Dermis microvascular lymphatic vessel endothelial cell (primary cell): Measurements from ENCODE around the gene CDADC1. TPM values are rescaled to one million over a fixed set of nuclear protein-coding genes. Genes with fewer than 3 reads are reported as not detected.
A peak's percentile ranks its signal among the peaks of the same experiment; 100 is the strongest.

Source experiments
- DNase-seq, 2 donors: peaks; one replicate each; pipeline versions ENCODE4 v3.0.0 to v3.0.0-alpha.2; 2010; ENCODE audit warnings: low read depth in 2 of 2
- total RNA-seq: library from RNA; depleted of rRNA; stranded (reverse); fragments of >200 nt; gene quantifications from 2 replicates; pipeline ENCODE4 v1.2.1, GENCODE V29; 2014

CDADC1 gene
- total RNA-seq, 1 donor from 2014 or later: 1.7 TPM

DNA sequence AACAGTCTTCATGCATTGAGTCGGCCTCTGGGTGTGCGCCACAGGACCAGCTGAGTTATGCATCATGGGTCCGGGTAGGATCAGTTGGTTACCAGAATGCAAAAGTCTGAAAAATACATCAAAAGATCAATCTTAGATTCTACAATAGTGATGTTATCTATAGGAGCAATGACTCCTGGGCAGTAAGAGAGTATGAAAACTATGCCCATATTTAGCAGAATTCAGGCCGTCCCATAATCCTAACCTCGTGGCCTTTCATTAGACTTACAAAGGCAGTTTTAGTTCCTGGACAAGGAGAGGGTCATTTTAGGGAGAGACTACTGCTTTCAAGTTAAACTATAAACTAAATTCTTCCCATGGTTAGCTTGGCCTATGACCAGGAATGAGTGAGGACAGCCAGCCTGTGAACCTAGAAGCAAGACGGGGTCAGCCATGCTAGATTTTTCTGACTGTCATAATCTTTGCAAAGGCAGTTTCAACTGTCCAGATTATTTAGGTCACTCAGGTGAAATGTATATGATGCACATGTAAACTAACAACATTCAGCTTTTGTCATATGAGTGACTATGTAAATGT is 11.8 kb upstream of the CDADC1 start:
- DNase-seq: no peak

DNA sequence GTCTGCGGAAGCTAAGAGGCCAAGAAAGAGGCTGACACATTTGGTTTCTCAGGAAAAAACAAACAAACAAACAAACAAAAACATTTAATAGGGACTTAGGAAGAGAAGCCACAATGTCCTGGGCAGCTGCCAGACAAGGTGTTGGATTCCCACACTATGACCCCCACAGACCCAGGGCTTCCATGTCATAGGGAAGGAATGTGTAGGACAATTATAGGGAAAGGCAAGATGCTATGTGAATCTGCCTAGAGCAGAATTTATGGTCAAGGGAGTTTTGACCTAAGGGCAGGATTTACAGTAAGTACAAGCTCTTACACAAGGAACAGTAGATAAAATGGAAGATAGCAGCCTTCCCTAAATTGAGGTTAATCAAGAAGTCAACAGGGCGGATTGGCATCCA is 9.1 kb upstream of the CDADC1 start:
- no peak for DNase-seq

DNA sequence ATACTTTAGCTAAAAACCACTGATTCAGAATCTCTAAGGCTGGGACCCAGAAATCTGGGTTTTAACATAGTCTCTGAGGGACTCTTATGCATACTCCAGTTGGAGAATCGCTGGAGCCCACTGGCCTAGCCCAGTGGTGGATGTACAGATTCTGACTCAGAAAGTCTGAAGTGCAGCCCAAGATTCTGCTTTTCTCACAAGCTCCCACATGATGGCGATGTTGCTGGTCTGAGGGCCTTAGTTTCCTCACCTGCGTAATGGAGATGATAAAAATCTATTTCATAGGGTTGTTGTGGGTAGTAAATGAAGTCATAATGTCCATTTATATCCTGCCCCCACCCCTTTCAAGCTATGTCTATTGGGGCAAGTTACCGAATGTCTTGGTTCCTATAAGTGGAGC is 7.7 kb upstream of the CDADC1 start:
- DNase-seq: peak in 1 of 2 donors; percentile 48

DNA sequence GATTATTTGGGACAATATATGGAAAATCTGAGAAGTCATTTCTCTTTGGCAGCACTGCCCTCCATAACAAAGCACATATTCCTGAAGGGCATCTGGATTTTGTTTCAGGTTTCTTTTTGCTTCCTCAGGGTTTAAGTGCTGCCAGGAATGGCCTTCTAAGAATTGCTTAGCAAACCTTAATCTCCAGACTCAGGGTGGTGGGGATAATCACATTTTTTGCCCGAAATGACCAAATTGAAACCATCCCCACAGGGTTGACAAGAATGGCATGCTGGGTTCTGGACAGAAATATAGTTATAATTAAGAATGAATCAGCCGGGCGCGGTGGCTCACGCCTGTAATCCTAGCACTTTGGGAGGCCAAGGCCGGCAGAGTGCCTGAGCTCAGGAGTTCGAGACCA is 6.4 kb upstream of the CDADC1 start:
- DNase-seq: no peak

DNA sequence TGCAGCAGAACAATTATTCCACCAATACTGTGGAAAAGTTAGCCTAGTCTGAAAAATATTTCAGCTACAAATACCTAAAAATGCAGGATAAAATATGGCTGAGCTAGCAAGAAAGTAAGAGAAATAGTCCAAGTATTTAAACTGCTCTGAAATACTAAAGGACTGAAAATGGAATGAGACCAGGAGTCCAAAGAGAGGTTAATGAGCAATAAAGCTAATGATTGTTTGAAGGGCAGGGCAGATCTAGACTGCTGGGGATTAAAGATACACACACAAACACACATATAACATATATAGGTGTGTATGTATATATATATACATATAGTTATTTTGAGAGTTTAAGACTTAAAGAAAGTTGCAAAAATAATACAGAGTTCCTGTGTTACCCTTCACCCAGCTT is 2.6 kb upstream of the CDADC1 start:
- DNase-seq: no peak

DNA sequence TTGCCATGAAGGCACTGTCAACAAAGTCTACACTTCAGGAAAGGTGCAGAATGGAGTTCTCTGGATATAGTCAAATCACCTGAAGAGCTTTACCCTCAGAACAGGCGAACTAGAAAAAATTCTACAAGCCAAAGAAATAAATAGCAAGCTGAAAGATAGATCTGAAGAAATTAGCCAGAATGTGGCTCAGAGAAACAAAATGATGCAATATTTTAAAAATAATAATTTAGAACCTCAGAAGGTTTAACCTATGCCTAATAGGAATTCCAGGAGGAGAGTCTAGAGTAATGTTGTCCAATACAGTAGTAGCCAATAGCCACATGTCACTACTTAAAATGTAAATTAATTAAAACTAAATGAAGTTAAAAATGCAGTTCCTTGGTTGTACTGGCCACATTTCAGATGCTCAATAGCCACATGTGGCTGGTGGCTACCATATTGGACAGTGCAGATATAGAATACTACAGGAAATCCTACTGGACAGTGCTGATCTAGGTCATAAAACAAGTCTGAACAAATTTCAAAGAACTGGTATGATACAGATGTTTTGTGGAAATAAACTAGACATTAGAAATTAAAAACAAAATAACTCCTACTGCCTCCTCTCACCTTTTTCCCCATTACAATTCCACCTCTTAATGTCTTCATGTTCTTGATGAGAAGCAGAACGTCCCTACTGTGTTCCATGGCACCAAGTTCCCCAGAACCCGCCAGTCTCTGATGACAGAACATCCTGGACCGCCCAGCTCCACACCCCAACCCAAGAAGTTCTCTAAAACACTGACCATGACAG is 679 bp upstream of the CDADC1 start:
- DNase-seq: no peak

DNA sequence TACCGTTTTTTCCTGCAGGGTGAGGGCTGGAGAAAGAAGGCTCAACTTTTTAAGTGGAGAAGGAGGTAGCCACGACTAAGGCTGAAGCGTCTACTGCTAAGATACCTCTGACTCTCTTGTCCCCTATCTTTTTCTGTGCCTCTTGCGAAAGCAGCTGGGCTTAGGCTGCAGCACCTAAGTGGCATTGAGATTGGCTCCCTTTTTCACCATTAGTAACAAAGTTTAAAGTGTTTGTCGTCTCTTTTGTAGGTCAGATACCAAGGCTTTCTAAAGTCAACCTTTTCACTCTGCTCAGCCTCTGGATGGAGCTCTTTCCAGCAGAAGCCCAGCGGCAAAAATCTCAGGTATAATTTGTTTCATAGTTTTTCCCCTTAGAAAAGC is 887 bp downstream of the CDADC1 start:
- peak in 1 of 2 donors; percentile 4 for DNase-seq

DNA sequence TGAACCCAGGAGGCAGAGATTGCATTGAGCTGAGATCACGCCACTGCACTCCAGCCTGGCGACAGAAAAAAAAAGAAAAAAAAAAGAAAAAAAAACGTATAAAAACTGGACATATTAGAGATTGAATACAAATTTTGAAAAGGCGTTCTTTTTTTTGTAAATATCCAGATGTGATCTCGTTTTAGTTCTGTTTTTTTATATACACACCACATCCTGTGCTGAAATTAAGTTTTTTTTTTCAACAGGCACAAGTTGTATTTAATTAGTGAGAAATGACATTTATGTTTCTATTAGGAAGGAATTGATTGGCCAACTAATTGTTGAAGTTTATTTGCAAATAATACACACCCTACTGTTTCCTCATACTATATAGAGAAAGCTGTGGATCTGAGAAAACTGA is 3.6 kb downstream of the CDADC1 start:
- DNase-seq: no peak

DNA sequence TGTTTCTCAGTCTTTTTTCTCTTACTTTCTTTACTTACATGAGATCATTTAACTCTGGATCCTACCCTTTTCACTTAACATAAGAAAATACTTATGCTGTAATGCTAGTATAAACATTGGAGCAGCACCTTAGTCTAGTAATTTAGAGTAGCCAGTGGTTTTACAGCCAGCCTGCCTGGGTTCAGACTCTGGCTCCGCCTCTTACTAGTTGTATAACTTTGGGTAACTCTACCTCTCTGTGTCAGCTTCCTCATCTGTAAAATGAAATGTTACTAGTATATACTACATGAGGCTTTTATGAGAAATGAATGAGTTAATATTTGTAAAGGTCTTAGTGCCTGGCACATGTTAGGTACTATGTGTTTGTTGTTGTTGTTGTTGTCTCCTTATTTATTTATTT is 5.6 kb downstream of the CDADC1 start:
- DNase-seq: no peak

DNA sequence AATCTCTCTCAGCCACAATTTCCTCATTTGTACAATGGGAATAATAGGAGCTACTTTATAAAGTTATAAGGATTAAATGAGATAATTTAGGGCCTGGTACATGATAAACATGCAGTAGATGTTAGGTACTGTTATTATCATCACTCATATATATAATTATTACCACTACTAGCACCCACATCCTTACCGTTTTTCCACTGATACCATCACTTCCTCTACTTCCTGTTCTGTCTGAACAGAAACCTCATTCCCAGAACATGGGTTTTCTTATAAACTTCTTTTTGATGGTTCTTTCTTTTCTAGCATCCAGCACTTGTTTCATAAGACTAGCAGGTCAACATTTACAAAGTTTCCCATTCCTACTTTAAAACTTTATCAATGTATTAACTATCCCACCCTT is 6.3 kb downstream of the CDADC1 start:
- peak in 1 of 2 donors; percentile 9 for DNase-seq

DNA sequence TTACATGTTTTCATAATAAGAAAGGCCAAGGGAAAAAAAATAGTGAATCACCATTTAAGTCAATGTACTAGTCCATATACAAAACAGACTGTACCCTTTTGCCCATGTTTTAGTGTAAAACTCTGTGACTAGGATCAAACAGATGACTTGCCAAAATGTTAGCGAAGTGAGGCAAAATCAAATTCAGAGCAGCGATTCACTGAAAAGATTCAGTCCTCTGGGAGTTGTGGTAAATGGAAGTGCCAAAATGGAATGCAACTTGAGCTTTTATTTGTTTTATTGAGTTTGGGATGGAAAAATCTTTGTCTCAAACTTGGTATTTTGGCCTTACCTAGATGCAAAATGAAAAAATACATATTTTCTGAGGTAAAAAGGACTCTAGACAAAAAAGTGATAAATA is 9.1 kb downstream of the CDADC1 start:
- DNase-seq: no peak

DNA sequence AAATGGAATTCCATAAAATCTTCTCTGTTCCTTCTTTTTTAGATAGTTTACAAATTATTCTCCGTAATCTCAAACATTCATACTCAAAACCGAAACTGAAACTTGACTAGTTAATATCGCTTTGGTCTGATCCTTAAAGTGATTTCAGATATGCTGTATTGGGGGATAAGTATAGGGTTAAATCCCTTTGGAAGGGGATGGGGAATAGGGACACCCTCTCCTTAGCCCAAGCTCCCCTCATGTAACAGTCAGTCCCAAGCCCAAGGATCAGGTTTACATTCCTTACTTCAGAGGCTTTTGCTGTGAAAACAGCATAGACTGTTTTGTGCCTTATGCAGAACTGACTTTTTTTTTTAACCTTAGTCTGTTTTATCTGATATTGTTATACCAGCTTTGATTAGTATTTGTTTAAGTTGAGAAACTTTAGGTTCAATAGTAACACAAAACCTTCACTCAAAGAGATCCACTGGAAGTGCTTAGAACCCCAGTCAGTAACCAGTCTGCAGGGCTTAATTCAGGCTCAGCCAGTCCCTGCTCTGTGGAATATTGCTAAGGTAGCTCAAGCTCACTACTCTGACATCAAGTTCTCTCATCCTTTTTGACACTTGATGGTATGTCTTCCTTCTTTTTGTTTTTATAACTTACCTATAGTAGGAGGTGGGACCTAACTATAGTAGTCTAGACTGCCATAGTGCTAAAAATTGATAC is 10.5 kb downstream of the CDADC1 start:
- DNase-seq: no peak

DNA sequence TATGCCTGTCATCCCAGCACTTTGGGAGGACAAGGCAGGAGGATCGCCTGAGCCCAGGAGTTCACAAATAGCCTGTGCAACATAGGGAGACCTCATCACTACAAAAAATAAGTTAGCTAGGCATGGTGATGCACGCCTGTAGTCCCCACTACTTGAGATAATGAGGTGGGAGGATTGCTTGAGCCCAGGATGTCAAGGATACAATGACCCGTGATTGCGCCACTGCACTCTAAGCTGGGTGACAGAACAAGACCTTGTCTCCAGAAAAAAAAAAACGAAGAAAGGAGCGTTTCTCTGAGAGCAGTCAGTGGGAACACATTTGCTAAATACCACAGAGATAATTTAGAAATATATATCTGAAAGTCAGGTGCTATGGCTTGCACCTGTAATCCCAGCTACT is 11.9 kb downstream of the CDADC1 start:
- DNase-seq: no peak

DNA sequence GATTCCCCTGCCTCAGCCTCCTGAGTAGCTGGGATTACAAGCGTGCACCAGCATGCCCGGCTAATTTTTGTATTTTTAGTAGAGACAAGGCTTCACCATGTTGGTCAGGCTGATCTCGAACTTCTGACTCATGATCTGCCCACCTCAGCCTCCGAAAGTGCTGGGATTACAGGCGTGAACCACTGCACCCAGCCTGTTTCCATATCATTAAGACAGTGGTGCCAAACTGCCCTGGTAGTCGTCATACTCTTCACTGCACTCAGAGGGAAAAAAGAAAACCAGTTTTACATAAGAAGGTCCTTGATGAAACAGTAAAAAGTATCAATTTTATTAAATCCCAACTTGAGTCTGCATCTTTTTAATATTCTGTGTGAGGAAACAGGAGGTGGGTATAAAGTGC is 14.9 kb downstream of the CDADC1 start:
- DNase-seq: no peak

DNA sequence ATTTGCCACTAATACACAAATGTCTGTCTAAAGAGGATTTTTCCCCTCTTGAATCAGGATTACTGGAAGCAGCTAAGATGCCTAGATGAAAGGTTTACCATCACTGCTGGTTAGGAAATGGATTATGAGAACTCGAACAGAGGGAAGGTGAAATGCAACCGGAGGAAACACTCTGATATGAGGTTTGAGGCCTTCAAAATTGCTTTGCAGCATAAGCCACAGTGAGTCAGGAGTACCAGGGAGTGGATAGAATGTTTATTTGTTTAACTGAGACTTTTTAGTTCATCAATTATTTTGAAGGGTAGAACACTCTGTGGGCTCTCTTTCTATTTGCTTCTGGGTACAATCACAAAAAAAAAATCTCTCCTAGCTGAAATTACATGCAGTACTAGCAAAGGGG is 18.1 kb downstream of the CDADC1 start:
- DNase-seq: no peak

DNA sequence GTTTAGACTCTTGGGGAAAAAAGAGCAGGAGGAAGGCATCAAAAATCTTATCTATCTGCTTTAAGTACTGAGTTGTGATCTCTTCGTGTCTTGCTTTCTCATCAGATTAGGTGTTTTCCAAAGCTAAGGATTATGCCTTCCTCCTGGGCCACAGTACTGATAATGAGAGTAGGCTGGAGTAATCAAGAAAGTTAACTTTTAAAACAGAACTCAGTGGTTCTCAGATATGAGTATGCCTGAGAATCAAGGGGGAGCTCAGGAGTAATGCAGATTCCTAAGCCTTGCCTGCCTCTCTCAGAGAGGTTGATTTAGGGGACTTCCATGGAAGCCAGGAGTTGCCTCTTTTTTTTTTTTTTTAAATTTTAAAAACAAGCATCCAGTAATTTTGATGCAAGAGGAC is 23.5 kb downstream of the CDADC1 start:
- DNase-seq: no peak

DNA sequence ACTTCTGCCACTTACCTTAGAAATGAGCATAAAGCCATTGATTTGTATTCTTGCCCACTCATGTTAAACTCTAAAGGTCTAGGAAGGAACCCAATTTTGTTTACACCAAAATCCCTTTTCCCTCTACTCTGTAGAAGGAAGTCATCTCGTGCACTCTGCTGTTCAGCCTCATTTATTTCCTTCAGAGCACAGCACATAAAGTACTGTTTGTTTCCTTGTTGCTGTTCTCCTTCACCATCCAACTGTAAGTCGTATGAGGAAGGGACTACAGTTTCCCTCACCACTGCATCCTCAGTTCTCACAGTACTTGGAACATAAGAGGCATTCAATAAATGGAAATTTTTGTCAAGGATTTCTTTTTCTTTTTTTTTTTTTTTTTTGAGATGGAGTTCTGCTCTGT is 24.6 kb downstream of the CDADC1 start:
- no peak for DNase-seq

DNA sequence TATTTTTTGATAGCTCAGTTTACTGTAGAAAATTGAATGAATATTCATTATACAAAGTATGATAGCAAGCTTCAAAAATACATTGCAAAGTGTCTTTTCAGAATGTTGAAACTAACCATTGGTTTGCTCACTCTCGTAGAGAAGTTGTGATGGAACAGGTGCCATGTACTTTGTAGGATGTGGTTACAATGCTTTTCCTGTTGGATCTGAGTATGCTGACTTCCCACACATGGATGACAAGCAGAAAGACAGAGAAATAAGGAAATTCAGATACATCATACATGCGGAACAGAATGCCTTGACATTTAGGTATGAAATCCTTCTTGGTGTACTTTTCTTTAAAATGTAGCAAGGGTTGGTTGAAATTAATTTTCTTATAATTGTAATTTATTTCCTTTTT is 30.5 kb downstream of the CDADC1 start:
- DNase-seq: no peak

DNA sequence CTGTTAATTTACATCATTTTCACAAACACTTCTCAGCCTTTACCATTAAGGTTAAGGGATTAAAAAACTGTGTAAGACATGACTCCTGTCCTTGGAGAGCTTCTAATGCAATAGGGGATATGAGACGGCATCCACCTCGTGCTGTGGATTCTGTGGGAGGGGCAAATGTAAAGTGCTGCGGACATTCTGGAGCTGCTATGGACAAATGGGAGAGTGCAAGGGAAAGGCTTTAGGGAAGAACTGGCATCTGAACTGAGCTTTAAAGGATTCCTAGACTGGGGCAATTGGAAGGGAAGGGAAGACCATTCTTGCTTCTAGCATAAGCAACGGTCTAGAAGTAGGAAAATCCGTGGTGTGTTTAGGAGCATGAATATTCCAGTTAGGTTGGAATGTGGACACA is 31.4 kb downstream of the CDADC1 start:
- no peak for DNase-seq

DNA sequence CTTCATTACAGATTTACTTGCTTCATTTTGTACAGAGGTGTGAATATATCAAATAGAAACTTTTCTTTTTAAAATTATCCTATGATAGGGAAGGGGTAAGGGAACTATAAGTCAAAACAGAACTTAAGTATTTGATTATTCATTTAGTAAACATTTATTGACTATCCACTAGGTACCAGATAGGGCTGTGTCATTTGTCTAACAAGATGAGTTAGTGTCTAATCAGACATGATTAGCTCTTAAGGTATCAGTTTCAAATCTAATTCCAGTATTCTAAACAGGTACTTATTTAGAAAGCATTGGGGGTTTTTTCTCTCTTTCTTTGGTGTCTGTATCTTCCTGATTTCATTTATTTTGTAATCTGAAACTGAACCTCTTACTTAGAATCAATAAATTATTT is 32.2 kb downstream of the CDADC1 start:
- no peak for DNase-seq

DNA sequence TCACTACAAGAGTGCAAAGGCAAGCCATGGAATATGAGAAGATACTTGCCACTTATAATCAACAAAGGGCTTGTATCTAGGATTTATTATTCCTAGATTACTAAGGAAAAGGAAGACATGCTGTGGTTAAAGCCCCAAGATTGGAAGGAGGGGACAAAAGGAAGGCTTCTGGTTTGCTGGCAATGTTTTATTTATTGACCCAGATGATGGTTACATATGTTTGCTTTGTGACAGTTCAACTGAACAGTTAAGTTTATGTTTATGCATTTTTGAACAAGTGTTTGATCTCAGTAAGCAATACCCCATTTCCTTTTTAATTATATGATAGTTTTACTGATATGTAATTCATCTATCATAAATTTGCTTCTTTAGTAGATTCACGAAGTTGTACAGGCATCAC is 40.3 kb downstream of the CDADC1 start:
- DNase-seq: no peak

DNA sequence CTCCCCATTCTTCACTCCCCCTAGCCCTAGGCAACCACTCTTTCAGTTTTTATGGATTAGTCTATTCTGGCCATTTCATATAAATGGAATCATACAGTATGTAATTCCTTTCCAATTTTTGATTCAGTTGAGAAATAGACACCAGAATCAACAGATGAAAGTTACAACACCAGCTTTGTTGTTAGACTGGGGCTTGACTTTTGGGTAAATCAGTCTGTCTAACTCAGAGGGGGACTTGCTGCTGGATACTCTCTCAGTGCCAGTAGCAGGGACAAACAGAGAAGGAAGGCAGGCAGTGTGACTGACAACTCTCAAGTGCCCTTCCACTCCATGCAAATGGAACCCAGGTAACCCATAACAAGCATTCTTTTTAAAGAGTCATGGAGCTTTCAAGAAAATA is 40.7 kb downstream of the CDADC1 start:
- no peak for DNase-seq
